SK-MEL-5 (cell line): Measurements from ENCODE around the gene CRISP3. TPM values are rescaled to one million over a fixed set of nuclear protein-coding genes. Genes with fewer than 3 reads are reported as not detected.

Experiments used
- DNase-seq: peaks from one replicate; pipeline ENCODE4 v3.0.0-alpha.2; 2016; ENCODE audit warnings: low read depth, low spot score
- in situ Hi-C: cut with HindIII; loops from 2 replicates; pipeline ENCODE4 v1.10.0; 2016; ENCODE audit warnings: low sequenced_read_pairs, high pct_unique_total_duplicates, low pct_unique_long_range_greater_than_20kb
- total RNA-seq: library from RNA; depleted of rRNA; stranded (reverse); fragments of >200 nt; shearing (Covaris generic); gene quantifications from 2 replicates; pipeline ENCODE4 v1.2.3, GENCODE V29; 2014; rRNA removed

The CRISP3 gene
- total RNA-seq, 1 experiment from 2014 or later: not detected

GRCh38 chr6:49720372-49720771, 23.8 kb downstream of the CRISP3 start:
- in situ Hi-C loops: no loop called here
- no peak for DNase-seq

DNA sequence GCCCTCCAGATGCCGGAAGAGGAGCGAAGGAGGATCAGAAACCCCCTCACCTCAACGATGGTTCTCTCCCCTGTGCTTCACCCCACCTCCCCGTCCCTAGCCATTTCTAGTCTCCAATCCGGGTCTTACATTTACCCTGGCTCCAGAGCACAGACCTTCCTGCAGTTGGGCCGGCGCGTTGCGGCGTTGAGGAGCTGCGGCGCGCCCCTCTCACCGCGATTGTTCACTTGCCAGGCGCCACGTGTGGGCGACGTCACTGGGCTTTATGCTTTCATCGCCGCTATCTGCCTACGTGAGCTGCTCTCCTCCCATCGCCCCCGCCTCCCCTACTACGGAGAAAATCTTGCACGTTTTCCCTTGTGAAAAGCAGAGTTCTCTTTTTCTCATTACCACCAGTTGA, 30.8 kb downstream of the CRISP3 start, which contains the start of gene CRISP2:
TSS of gene CRISP2 (minus strand) at position 198 of the 400 bp plus-strand sequence. CDS start 4,347 bp downstream, outside the sequence.
- DNase-seq: no peak
- in situ Hi-C loops: no loop called here

DNA sequence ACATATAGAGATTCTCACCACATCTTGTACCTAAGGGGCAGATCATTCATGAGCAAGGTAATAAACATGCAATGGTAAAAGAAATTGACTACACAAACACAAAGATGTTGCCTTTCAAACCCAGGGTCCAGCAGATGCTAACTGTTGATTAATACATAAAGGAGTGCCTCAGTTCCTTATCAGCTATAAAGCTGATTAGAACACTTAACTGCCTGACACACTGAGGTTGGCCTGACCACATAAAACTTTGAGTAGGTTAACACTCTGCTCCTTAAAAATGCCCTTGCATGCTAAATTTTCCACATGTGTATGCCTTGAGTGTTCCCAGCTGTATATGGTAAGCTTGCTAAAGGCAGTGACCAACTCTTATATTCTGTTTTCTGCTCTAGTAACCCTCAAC, 45.7 kb downstream of the CRISP3 start:
- DNase-seq: no peak
- in situ Hi-C loops: no loop called here

DNA sequence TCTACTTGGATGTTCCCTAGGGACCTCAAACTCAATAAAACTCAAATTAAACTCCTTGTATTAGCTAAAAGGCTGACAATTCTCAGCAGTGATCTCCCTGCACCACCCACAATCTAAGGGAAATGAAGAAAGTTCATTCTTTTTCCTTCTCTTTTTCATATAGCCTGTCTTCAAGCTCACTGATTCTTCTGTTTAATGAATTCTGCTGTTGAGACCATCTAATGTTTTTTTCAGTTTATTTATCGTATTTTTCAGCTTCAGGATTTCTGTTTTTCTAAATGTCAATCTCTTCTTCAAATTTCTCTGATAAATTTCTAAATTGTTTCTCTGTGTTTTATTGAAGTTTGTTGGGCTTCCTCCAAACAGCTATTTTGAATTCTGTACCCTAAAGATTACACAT, 50.7 kb downstream of the CRISP3 start:
- in situ Hi-C loops: no loop called here
- no peak for DNase-seq

- DNase-seq: no peak
- in situ Hi-C loops: no loop called here
These were observed 51.7 kb downstream of the CRISP3 start for GRCh38 chr6:49692534-49692933.

Other genes with a start within 250 kb of the CRISP3 start
- gene GLYATL3, start 244.5 kb downstream of the CRISP3 start, total RNA-seq: not detected in 2 replicates
- gene C6orf141, start 193.7 kb downstream of the CRISP3 start, total RNA-seq: not detected in 2 replicates
- gene RHAG, start 107.5 kb downstream of the CRISP3 start, total RNA-seq: not detected in 2 replicates
- not detected in 2 replicates for gene CRISP2, start 30.8 kb downstream of the CRISP3 start, total RNA-seq
- not detected in 2 replicates for gene PGK2, start 42.9 kb upstream of the CRISP3 start, total RNA-seq
- gene CRISP1, start 122.1 kb upstream of the CRISP3 start, total RNA-seq: not detected in 2 replicates
- not detected in 2 replicates for gene DEFB114, start 219.8 kb upstream of the CRISP3 start, total RNA-seq
- gene DEFB113, start 225.2 kb upstream of the CRISP3 start, total RNA-seq: not detected in 2 replicates